ENCODE results near the gene BRD9.
"Not testable (repeated sequence)": the region's sequence is repeated elsewhere in the genome, so short reads cannot be mapped to it uniquely, and the experiment has no call there.

The BRD9 gene

GRCh38 chr5:834013-834412 lies 58.6 kb downstream of the BRD9 start:
- H3K27ac Mint-ChIP-seq; H3K4me1 Mint-ChIP-seq (ENCODE audit: low read depth); H3K4me3 Mint-ChIP-seq; DNase-seq; H3K9me3 Mint-ChIP-seq; H3K27me3 Mint-ChIP-seq; H3K36me3 Mint-ChIP-seq (ENCODE audit: low read depth): not testable (repeated sequence)

- H3K27ac Mint-ChIP-seq; DNase-seq; H3K9me3 Mint-ChIP-seq; H3K27me3 Mint-ChIP-seq; H3K4me1 Mint-ChIP-seq (ENCODE audit: low read depth); H3K4me3 Mint-ChIP-seq; H3K36me3 Mint-ChIP-seq (ENCODE audit: low read depth): not testable (repeated sequence)
These were observed 64.4 kb downstream of the BRD9 start for GRCh38 chr5:828194-828593.

GRCh38 chr5:825544-825943 lies 67.1 kb downstream of the BRD9 start:
- DNase-seq; H3K9me3 Mint-ChIP-seq; H3K4me3 Mint-ChIP-seq; H3K4me1 Mint-ChIP-seq (ENCODE audit: low read depth); H3K27me3 Mint-ChIP-seq; H3K27ac Mint-ChIP-seq: not testable (repeated sequence)
- H3K36me3 Mint-ChIP-seq (ENCODE audit: low read depth) = peaks cover 12% of the 10 kb centered on the region

- H3K4me1 Mint-ChIP-seq (ENCODE audit: low read depth) = no peaks in the 10 kb centered on the region
- peaks cover 10% of the 10 kb centered on the region for H3K27me3 Mint-ChIP-seq
- no peaks in the 10 kb centered on the region for H3K9me3 Mint-ChIP-seq
These were observed 71.1 kb downstream of the BRD9 start for GRCh38 chr5:821504-821903.

GRCh38 chr5:820245-820644 lies 72.4 kb downstream of the BRD9 start:
- Mint-ChIP-seq H3K9me3 (peaks cover 5% of the 10 kb centered on the region), H3K4me3 (no peak overlapping the region), H3K27me3 (peaks cover 14% of the 10 kb centered on the region), H3K4me1 (ENCODE audit: low read depth) (no peaks in the 10 kb centered on the region), H3K27ac (no peak overlapping the region), H3K36me3 (ENCODE audit: low read depth) (peaks cover 16% of the 10 kb centered on the region)
- no peak for DNase-seq

More at GRCh38 chr5:821504-821903, 71.1 kb downstream of the BRD9 start:
- peaks cover 12% of the 10 kb centered on the region for H3K36me3 Mint-ChIP-seq (ENCODE audit: low read depth)
- no peak overlapping the region for H3K27ac Mint-ChIP-seq
- H3K4me3 Mint-ChIP-seq = no peak overlapping the region
- DNase-seq = no peak

GRCh38 chr5:819078-819477 lies 73.5 kb downstream of the BRD9 start:
- H3K27me3 Mint-ChIP-seq = peaks cover 14% of the 10 kb centered on the region
- no peak for DNase-seq
- no peak overlapping the region for H3K27ac Mint-ChIP-seq
- H3K36me3 Mint-ChIP-seq (ENCODE audit: low read depth) = peaks cover 16% of the 10 kb centered on the region
- H3K4me3 Mint-ChIP-seq = no peak overlapping the region
- peaks cover 5% of the 10 kb centered on the region for H3K9me3 Mint-ChIP-seq
- no peaks in the 10 kb centered on the region for H3K4me1 Mint-ChIP-seq (ENCODE audit: low read depth)

GRCh38 chr5:816176-816575 lies 76.4 kb downstream of the BRD9 start:
- Mint-ChIP-seq H3K36me3 (ENCODE audit: low read depth) (peaks cover 5% of the 10 kb centered on the region), H3K4me3 (no peak overlapping the region), H3K4me1 (ENCODE audit: low read depth) (no peaks in the 10 kb centered on the region), H3K9me3 (peaks cover 5% of the 10 kb centered on the region), H3K27me3 (peaks cover 14% of the 10 kb centered on the region), H3K27ac (no peak overlapping the region)
- no peak for DNase-seq

- Mint-ChIP-seq H3K9me3 (peaks cover 5% of the 10 kb centered on the region), H3K27me3 (peaks cover 14% of the 10 kb centered on the region), H3K4me3 (no peak overlapping the region), H3K4me1 (ENCODE audit: low read depth) (no peaks in the 10 kb centered on the region), H3K36me3 (ENCODE audit: low read depth) (peaks cover 5% of the 10 kb centered on the region), H3K27ac (no peak overlapping the region)
- DNase-seq = no peak
These were observed 77.2 kb downstream of the BRD9 start for GRCh38 chr5:815449-815848.
